SH-SY5Y (cell line): ENCODE measurements around the gene RPL31.

ENCODE experiments used
- GATA2 ChIP-seq: IDR thresholded peaks from 2 replicates; pipeline ENCODE4 v1.6.1; 2011; ENCODE audit warnings: mild to moderate bottlenecking, low read depth, low read length
- GATA3 ChIP-seq: IDR thresholded peaks from 2 replicates; pipeline ENCODE4 v1.6.1; 2011; ENCODE audit warnings: low read depth, mild to moderate bottlenecking, low read length, moderate library complexity

DNA sequence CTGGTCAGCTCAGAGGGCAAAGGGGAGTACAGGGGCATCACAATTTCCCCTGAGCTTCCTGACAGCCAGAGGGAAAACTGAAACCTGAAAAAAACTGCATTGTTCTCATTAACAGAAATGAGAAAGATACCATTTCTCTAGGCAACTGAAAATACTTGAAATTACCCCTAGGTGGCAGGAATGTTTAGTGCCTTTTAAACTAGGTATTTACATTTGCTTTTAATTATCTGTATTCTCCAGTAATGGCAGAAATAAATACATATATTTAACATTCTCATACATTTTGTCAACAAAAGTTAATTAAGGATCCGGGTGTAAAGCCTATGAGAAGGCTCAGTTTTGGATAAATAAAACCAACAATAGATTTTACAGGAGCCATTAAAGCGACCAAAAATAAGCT lies 34.5 kb downstream of the RPL31 start:
- TF ChIP-seq GATA2 = no peak
- TF ChIP-seq GATA3 = no peak
